ENCODE data around the gene ZSCAN1. TPM values are rescaled to one million over a fixed set of nuclear protein-coding genes. Genes with fewer than 3 reads are reported as not detected.

The ZSCAN1 gene
- total RNA-seq, 1 donor from 2014 or later, result not detected

DNA sequence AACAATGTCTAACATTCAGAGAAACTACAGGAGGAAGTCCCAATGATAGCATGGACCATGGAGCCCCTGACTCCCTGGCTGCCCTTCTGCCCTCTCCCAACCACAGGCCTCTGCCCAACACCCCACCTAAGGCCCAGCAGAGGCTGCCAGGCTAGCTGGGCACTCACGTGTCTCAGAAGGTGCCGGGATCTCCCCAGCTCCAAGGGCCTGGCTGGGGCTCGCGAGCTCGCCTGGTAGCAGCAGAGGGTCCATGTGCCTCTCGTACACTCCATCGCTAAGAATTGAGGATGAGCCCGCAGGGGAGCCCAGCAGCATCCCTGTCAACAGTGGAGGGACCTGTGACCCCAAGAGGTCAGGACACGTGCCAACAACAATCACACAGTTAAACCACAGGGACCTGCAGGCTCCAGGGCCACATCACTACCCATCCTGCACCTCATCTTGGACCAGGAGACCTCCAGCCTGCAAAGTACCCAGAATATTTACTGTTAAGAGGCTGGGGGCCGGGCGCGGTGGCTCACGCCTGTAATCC is 54.8 kb downstream of the ZSCAN1 start:
- TF ChIP-seq, protein P1, sequence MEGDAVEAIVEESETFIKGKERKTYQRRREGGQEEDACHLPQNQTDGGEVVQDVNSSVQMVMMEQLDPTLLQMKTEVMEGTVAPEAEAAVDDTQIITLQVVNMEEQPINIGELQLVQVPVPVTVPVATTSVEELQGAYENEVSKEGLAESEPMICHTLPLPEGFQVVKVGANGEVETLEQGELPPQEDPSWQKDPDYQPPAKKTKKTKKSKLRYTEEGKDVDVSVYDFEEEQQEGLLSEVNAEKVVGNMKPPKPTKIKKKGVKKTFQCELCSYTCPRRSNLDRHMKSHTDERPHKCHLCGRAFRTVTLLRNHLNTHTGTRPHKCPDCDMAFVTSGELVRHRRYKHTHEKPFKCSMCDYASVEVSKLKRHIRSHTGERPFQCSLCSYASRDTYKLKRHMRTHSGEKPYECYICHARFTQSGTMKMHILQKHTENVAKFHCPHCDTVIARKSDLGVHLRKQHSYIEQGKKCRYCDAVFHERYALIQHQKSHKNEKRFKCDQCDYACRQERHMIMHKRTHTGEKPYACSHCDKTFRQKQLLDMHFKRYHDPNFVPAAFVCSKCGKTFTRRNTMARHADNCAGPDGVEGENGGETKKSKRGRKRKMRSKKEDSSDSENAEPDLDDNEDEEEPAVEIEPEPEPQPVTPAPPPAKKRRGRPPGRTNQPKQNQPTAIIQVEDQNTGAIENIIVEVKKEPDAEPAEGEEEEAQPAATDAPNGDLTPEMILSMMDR (IDR thresholded peaks at IDR 0.05), result no peak
- intact Hi-C loops (cut with micrococcal nuclease), result no loop called here
- H3K27me3 Mint-ChIP-seq, result no peaks in the 10 kb centered on the region
- H3K36me3 Mint-ChIP-seq (ENCODE audit: low read depth), result peaks cover 30% of the 10 kb centered on the region
- peaks cover 8% of the 10 kb centered on the region for H3K9me3 Mint-ChIP-seq
- DNase-seq (no peak), ATAC-seq (ENCODE audit: low read depth) (no peak)
- H3K4me1 Mint-ChIP-seq, result no peaks in the 10 kb centered on the region
- ChIA-PET CTCF (no interaction called here), POLR2A (no interaction called here)
- no peak overlapping the region for H3K27ac Mint-ChIP-seq
- H3K4me3 Mint-ChIP-seq, result no peak overlapping the region

DNA sequence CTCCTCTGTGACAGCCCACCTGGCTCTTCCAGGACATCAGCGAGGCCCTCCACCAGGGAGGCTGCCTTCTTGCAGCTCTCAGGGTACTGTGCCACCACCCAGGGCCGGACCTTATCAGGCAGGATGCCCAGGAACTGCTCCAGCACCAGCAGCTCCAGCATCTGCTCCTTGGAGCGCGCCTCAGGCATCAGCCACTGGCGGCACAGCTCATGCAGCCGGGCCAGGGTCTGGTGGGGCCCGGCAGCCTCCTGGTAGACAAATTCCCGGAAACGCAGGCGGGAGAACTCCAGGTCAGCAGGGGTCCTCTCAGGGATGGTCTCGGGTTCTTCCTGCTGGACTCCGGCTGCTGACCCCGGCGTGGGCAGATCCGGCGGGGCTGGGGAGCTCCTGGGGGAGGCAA is 56.0 kb downstream of the ZSCAN1 start:
- CTCF ChIA-PET, result no interaction called here
- POLR2A ChIA-PET, result interaction anchor here (0.6 kb wide), 1 partner anchor 40 kb away, joined by 5 read pairs; no protein-coding TSS in a partner anchor
- no peaks in the 10 kb centered on the region for H3K27me3 Mint-ChIP-seq

DNA sequence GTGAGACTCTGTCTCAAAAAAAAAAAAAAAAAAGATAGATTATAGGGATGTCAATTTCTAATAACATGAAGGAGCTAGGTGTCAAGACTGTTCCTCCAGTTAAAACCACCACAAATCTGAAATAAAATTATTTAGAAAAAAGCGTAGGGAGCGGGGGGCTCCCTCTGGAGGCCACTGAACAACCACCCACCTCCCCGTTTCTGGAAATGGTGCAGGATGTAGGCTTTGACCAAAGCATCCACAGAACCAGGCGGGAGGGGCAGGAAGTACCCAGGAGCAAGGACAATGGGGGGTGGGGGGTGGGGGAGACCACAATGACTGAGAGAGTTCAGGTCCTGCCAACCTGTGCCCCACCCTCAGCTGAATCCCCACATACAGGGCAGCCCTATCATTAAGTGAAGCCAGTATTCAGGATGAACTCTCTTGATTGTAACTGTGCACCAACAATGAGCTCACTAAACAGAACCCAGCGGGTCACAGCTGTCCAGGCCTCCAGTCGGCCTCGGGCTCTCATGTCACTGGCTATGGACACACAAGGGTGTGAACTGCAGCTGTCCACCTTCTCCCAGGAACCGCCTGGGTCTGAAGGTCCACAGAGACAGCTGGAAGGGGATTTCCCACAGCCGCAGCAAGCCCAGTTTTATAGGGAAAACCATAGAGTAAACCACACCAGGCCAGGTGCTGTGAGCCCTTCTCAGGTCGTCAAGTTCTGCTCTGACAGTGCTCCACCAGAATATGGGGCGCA is 57.6 kb downstream of the ZSCAN1 start:
- TF ChIP-seq, protein P1 (IDR thresholded peaks at IDR 0.05), result no peak
- Mint-ChIP-seq H3K9me3 (peaks cover 2% of the 10 kb centered on the region), H3K27ac (peak overlapping the region; percentile 41), H3K36me3 (ENCODE audit: low read depth) (peaks cover 25% of the 10 kb centered on the region), H3K27me3 (no peaks in the 10 kb centered on the region), H3K4me1 (no peaks in the 10 kb centered on the region), H3K4me3 (no peak overlapping the region)
- no peak for DNase-seq
- ChIA-PET POLR2A (interaction anchor here (0.6 to 1.6 kb wide), 4 partner anchors 59 to 410 kb away, joined by 3 to 8 read pairs (median 3); partner anchors contain the start of genes ZNF329 and ZNF551), CTCF (no interaction called here)
- intact Hi-C loops (cut with micrococcal nuclease), result loop anchor here (10.0 kb wide), 1 partner anchor 313 kb away; the partner anchor contains the start of gene ZNF584
- no peak for ATAC-seq (ENCODE audit: low read depth)

More for the DNA sequence above, 56.0 kb downstream of the ZSCAN1 start:
- H3K9me3 Mint-ChIP-seq, result peaks cover 2% of the 10 kb centered on the region
- DNase-seq, result no peak
- H3K4me3 Mint-ChIP-seq, result no peak overlapping the region
- no peak for ATAC-seq (ENCODE audit: low read depth)
- peaks cover 27% of the 10 kb centered on the region for H3K36me3 Mint-ChIP-seq (ENCODE audit: low read depth)
- intact Hi-C loops (cut with micrococcal nuclease), result loop anchor here (10.0 kb wide), 1 partner anchor 315 kb away; the partner anchor contains the start of gene ZNF584
- TF ChIP-seq, protein P1 (IDR thresholded peaks at IDR 0.05), result no peak
- H3K4me1 Mint-ChIP-seq, result no peaks in the 10 kb centered on the region
- no peak overlapping the region for H3K27ac Mint-ChIP-seq

DNA sequence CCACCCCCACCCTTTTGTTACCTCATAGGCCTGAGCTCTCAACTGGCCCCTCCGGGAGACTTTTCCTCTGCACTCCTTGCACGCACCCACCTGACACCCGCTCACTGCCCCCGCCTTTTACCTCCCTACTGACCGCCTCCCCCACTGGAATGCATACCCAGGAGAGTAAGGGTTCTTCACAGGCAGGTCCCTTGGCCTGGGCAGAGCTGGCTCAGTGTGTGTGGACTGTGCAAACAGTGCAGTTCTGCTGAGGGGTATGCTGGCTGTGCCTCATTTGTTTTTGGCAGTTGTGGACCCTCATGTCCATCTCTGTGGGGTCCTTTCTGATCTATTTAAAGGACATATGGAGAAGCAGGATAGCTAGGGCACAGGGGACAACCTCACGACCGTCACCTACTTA is 59.2 kb downstream of the ZSCAN1 start:
- intact Hi-C loops (cut with micrococcal nuclease), result loop anchor here (10.0 kb wide), 1 partner anchor 312 kb away; the partner anchor contains the start of gene ZNF584
- Mint-ChIP-seq H3K4me1 (peaks cover 11% of the 10 kb centered on the region), H3K36me3 (ENCODE audit: low read depth) (peaks cover 21% of the 10 kb centered on the region), H3K4me3 (no peak overlapping the region), H3K27ac (no peak overlapping the region), H3K27me3 (no peaks in the 10 kb centered on the region), H3K9me3 (peaks cover 2% of the 10 kb centered on the region)
- ATAC-seq (ENCODE audit: low read depth), result no peak
- DNase-seq, result no peak
- TF ChIP-seq, protein P1 (IDR thresholded peaks at IDR 0.05), result no peak
- POLR2A ChIA-PET, result no interaction called here
- CTCF ChIA-PET, result no interaction called here

DNA sequence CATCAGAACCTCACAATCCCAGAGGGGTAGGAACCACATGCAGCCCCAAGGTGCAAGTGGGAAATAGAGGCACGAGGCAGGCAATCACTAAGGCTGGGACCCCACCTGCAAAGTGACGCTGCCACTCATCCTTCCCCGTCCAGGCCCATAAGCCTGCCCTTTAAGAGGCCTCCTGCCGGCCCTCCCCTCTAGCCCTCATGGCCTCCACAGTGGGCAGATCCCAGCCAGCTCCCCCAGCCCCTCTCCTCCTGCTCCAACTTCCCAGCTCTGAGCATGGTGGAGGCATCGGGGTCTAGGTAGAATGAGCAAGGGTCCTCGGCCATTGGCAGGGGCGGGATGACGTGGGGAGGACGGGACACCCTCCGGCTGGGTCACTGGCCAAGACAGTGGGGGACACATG is 61.5 kb downstream of the ZSCAN1 start:
- Mint-ChIP-seq H3K4me1 (peaks cover 18% of the 10 kb centered on the region), H3K27ac (no peak overlapping the region), H3K36me3 (ENCODE audit: low read depth) (peaks cover 28% of the 10 kb centered on the region), H3K4me3 (no peak overlapping the region), H3K27me3 (no peaks in the 10 kb centered on the region), H3K9me3 (peaks cover 5% of the 10 kb centered on the region)
- TF ChIP-seq, protein P1 (IDR thresholded peaks at IDR 0.05), result no peak
- ChIA-PET CTCF (no interaction called here), POLR2A (interaction anchor here (1.0 kb wide), 1 partner anchor 55 kb away, joined by 3 read pairs; the partner anchor contains the start of gene ZNF329)
- ATAC-seq (ENCODE audit: low read depth) (no peak), DNase-seq (no peak)
- intact Hi-C loops (cut with micrococcal nuclease), result loop anchor here (5.0 to 10.0 kb wide), 3 partner anchors 93 to 368 kb away; partner anchors contain the start of genes ZNF584, ZNF606 and ZNF671
